T-helper 2 cell (primary cell): ENCODE data around the gene EPC1.
"Not testable (repeated sequence)": the region's sequence is repeated elsewhere in the genome, so short reads cannot be mapped to it uniquely, and the experiment has no call there.

Source experiments
- DNase-seq, 5 experiments: peaks; one replicate each; pipeline versions ENCODE4 v3.0.0 to v3.0.0-alpha.2; 2012 to 2022

EPC1 gene

GRCh38 chr10:32229170-32229569, 117.8 kb downstream of the EPC1 start:
- DNase-seq = no peak

DNA sequence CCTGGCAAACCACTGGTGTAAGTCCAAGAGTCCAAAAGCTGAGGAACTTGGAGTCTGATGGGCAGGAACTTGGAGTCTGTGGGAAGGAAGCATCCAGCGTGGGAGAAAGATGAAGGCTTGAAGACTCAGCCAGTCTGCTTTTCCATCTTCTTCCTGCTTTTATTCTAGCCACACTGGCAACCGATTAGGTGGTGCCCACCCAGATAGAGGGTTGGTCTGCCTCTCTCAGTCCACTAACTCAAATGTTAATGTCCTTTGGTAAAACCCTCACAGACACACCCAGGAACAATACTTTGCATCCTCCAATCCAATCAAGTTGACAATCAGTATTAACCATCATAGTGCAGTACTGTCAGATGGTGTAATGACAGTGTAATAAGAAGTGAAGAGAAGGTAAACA, 119.2 kb downstream of the EPC1 start:
- DNase-seq = no peak

DNA sequence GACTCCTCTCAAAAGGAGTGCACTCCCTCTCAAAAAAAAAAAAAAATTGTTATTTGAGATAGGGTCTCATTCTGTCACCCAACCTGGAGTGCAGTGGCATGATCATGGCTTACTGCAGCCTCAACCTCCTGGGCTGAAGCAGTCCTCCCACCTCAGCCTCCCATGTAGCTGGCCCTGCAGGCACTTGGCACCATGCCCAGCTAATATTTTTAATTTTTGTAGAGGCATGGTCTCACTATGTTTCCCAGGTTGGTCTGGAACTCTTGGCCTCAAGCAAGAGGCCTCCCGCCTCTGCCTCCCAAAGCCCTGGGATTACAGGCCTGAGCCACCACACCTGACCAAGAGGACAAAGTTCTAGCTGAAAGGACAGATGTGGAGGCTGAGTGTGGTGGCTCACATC, 120.3 kb downstream of the EPC1 start:
- no peak for DNase-seq

DNA sequence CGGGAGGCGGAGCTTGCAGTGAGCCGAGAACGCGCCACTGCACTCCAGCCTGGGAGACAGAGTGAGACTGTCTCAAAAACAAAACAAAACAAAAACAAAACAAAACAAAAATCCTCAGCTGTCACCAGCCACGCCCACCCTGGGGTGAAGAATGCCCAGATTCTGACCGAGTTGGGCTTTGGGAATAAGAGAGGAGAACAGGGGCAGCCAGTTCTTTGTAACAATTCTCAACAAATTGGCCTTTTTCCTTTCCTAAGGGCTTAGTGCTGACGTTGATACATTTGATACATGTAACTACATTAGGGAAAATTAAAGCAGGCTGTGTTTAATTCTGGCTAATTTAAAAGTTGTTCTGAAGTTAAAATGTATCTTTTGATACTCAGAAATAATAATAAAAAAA, 121.0 kb downstream of the EPC1 start:
- no peak for DNase-seq

DNA sequence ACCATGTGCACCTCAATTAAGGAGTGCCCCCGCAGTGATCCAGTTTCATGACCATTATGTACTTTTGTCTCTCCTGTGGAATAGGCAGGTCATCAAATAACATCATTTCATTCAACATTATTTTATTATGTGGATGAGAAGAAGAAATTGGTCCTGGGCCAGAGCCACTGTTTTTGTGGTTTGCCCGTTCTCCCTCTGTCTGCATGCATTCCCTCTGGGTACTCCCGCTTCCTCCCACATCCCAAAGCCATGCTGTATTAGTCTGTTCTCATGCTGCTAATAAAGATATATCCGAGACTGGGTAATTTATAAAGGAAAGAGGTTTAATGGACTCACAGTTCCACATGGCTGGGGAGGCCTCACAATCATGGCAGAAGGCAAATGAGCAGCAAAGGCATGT, 124.6 kb downstream of the EPC1 start:
- DNase-seq = not testable (repeated sequence)

DNA sequence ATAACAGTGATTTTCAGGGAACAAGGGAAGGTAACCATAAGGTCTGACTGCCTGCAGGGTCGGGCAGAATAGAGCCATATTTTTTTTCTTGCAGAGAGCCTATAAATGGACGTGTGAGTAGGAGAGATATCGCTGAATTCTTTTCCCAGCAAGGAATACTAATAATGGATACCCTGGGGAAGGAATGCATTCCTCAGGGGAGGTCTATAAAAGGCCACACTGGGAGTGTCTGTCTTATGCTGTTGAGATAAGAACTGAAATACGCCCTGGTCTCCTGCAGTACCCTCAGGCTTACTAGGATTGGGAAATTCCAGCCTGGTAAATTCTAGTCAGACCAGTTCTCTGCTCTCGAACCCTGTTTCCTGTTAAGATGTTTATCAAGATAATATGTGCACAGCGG, 127.8 kb downstream of the EPC1 start:
- DNase-seq = not testable (repeated sequence)

DNA sequence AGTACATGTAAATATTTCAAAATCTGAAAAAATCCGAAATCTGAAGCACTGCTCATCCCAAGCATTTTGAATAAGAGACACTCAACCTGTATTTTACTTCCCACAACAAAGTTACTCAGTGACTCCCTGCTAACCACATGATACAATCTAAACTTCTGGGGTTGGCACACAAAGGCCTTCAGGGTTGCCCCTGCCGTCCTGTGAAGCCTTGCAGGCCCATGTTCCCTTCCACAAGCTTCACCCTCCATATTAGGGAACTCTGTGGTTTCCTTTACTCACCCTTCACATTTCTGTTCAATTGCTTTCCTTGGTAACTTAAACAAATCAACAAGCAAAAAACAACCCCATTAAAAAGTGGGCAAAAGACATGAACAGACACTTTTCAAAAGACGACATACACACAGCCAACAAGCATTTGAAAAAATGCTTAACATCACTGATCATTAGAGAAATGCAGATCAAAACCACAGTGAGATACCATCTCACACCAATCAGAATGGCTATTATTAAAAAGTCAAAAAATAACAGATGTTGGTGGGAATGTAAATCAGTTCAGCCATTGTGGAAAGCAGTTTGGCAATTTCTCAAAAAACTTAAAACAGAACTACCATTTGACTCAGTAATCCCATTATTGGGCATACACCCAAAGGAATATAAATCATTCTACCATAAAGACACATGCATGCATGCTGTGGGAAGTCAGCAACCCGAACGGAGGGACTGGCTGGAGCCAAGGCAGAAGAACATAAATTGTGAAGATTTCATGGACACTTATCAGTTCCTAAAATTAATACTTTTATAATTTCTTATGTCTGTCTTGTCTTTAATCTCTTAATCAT, 128.5 kb downstream of the EPC1 start:
- DNase-seq = not testable (repeated sequence)
